Astrocyte of the cerebellum (primary cell): ENCODE results near the gene AMMECR1.

Source experiments
- DNase-seq: peaks from one replicate; pipeline ENCODE4 v3.0.0-alpha.2; 2011; ENCODE audit warnings: low read depth
- H3K4me3 ChIP-seq: 2 replicates; pipeline ENCODE4 v1.5.1; 2011; ENCODE audit warnings: mild to moderate bottlenecking, low read depth, low read length, moderate library complexity
- CTCF ChIP-seq: IDR thresholded peaks from 2 replicates; pipeline ENCODE4 v1.5.1; 2012; ENCODE audit warnings: low read length, low read depth, moderate library complexity, mild to moderate bottlenecking; ENCODE audit errors: missing control alignments
- in situ Hi-C: cut with HindIII; loops from 2 replicates; pipeline ENCODE4 v1.10.0; 2017; ENCODE audit warnings: low sequenced_read_pairs

AMMECR1 gene

GRCh38 chrX:110302975-110303374 is 14.9 kb downstream of the AMMECR1 start:
- DNase-seq: no peak
- no peak overlapping the region for H3K4me3 ChIP-seq
- in situ Hi-C loops: no loop called here
- no peak for TF ChIP-seq CTCF

- in situ Hi-C loops: no loop called here
- TF ChIP-seq CTCF: no peak
- DNase-seq: no peak
- no peak overlapping the region for H3K4me3 ChIP-seq
These were observed 16.7 kb downstream of the AMMECR1 start for GRCh38 chrX:110301194-110301593.

- in situ Hi-C loops: no loop called here
- H3K4me3 ChIP-seq: no peak overlapping the region
- DNase-seq: no peak
- no peak for TF ChIP-seq CTCF
These were observed 23.8 kb downstream of the AMMECR1 start for GRCh38 chrX:110294087-110294486.

GRCh38 chrX:110293658-110294057 is 24.2 kb downstream of the AMMECR1 start:
- in situ Hi-C loops: no loop called here
- no peak for TF ChIP-seq CTCF
- DNase-seq: no peak
- H3K4me3 ChIP-seq: no peak overlapping the region

GRCh38 chrX:110287605-110288004 is 30.3 kb downstream of the AMMECR1 start:
- no peak overlapping the region for H3K4me3 ChIP-seq
- no peak for DNase-seq
- no peak for TF ChIP-seq CTCF
- in situ Hi-C loops: no loop called here

GRCh38 chrX:110286106-110286505 is 31.8 kb downstream of the AMMECR1 start:
- no peak for TF ChIP-seq CTCF
- in situ Hi-C loops: no loop called here
- H3K4me3 ChIP-seq: no peak overlapping the region
- DNase-seq: peak; percentile 49

GRCh38 chrX:110284159-110284558 is 33.7 kb downstream of the AMMECR1 start:
- TF ChIP-seq CTCF: no peak
- H3K4me3 ChIP-seq: no peak overlapping the region
- in situ Hi-C loops: no loop called here
- peak; percentile 50 for DNase-seq
